Measurements from ENCODE around the gene SOBP.
"Not testable (repeated sequence)": the region's sequence is repeated elsewhere in the genome, so short reads cannot be mapped to it uniquely, and the experiment has no call there.

Gene SOBP

DNA sequence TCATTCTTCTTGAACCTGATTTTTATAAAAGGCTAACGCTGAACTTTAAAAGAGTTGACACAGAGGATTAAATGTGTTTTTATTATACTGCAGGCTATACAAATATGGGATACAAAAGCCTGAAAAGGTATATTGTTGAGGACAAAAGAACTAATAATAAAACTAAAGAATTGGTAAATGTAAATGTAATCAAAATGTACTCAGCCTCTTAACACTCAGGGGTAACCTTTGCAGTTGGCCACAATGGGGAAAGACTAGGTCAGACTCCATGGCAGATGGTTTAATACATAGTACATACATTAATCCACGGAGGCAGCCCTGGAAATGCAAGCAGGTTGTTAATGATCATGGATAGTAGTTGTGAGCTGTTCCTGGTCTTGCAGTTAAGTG is 57.5 kb downstream of the SOBP start:
- no peak for DNase-seq (ENCODE audit: low read depth in 4 of 4, low spot score in 1 of 4)

DNA sequence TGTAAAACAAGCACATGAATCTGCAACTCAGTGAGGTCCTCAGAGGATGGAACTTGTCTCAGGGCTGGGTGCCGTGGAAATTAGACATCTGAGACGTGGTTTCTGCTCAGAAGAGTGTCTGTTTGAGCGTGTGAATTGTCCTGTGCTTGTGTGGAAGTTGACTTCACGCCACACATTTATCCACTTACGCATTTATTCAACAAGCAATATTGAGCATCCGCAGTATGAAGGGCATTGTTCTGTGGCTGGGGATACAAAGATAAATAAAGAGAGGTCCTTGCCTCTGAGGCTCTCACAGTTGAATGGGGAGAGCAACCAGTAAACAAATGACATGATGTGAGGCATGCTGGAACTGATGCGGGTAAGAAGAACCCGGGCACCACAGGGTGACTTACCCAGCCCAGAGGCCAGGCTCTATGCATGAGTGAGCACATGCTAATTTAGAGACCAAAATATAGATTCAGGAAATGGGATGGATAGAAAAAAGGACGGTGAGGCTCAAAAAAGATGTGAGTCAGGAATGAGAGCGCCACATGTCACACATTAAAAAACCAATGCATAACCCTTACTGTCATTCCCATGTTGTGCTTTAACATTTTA is 60.4 kb downstream of the SOBP start:
- DNase-seq (ENCODE audit: low read depth in 4 of 4, low spot score in 1 of 4) = no peak

DNA sequence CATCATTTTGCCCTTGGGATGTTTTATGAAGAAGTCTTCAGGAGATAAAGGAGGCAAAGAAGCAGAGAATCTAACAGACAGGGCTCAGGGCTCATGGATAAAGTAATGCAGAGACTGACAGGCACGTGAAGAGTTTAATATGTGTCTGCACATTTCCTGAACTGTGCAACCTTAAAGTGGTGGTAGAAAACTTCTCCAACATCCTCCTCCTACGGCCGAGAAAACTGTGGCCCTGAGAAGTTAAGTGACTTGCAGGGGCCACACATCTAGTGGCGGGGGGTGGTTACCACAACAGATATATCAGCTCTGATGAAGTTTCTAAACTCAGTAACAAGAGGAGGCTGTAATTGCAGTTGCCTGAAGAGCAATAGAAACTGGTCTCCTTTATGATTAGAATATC is 61.0 kb downstream of the SOBP start:
- DNase-seq (ENCODE audit: low read depth in 4 of 4, low spot score in 1 of 4) = no peak

DNA sequence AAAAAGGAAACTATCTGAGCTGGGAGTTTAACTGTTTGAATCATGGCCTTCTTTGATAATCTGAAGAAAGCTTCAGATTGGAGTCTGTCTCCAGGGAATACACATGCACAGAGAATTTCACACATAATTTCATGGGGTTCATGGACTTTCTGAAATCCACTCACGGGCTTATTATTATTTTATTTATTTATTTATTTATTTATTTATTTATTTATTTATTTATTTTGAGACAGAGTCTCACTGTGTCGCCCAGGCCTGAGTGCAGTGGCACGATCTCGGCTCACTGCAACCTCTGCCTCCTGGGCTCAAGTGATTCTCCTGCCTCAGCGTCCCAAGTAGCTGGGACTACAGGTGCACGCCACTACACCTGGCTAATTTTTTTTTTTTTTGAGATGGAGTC is 63.2 kb downstream of the SOBP start:
- DNase-seq (ENCODE audit: low read depth in 4 of 4, low spot score in 1 of 4) = not testable (repeated sequence)

DNA sequence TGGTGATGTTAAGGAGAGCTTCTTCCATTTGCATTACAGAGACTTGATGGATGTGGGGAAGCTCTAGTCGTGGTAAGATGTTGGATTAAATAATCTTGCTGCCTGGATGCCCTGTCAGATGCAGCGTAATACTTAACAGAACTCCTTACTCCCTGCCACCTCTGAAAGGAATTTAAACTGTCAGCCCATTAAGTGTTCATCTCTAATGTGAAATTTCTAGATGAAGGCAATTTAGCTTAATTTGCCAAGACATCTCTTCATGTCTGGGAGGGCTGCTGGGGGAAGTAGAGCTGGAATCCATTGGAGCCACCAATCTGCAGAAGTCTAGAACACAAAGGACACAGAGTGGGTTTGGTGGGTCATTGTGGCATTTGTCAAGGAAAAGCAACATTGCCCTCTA is 64.4 kb downstream of the SOBP start:
- DNase-seq (ENCODE audit: low read depth in 4 of 4, low spot score in 1 of 4) = no peak

GRCh38 chr6:107554918-107555317 is 65.0 kb downstream of the SOBP start:
- DNase-seq (ENCODE audit: low read depth in 4 of 4, low spot score in 1 of 4) = no peak

DNA sequence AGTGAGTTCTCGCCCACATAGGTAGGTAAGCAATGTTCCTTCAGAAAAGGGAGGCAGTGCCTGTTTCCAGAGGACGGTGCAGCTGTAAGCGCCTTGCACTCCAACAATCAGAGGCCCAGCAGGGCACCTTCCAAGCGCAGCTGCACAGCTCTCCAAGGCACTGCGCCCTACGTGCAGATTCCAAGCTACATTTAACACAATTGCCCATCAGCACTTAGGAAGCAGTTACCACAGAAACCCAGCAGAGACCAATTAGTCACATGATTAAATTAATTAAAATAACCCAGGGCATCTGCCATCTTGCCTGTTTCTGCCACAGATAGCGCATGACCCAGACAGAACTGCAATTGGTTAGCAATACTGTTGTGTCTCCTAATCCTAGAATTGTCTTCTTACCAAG is 65.5 kb downstream of the SOBP start:
- no peak for DNase-seq (ENCODE audit: low read depth in 4 of 4, low spot score in 1 of 4)

DNA sequence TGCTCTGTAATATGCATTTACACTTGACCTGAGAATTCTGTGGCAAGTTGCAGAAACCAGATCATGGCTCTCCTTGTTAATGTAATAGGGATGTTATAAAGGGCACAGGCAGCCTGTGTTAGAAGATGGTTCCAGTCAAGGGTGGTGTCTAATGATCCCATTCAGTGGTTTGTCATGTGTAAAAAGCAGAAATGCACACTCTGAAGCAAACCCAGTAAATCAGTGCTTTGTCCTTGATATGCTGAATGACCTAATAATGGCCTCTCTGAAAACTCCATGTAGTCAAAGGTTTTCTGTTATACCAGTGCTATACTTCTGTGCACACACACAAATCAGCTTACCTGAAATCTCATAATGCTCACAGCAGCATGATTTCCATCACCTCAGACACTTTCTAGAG is 66.2 kb downstream of the SOBP start:
- no peak for DNase-seq (ENCODE audit: low read depth in 4 of 4, low spot score in 1 of 4)

DNA sequence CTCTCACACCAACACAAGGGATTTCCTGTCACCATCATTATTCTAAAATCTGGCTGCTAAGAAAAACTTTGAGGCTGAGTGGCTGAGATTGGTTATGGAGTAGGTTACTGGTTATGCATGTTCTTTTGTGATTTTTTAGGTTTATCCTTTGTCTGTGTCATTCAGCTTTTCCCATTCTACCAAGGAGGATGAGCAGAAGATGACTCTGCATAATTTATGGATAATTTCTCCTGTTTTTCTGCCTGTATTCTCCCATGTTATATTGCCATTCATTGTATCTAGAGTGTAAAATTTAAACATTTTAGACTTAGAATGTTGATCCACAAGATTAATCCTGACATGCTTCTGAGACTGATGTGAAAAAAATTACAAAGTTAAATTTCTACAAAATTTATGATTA is 67.8 kb downstream of the SOBP start:
- no peak for DNase-seq (ENCODE audit: low read depth in 4 of 4, low spot score in 1 of 4)

- no peak for DNase-seq (ENCODE audit: low read depth in 4 of 4, low spot score in 1 of 4)
These were observed 70.7 kb downstream of the SOBP start for GRCh38 chr6:107560657-107561056.

DNA sequence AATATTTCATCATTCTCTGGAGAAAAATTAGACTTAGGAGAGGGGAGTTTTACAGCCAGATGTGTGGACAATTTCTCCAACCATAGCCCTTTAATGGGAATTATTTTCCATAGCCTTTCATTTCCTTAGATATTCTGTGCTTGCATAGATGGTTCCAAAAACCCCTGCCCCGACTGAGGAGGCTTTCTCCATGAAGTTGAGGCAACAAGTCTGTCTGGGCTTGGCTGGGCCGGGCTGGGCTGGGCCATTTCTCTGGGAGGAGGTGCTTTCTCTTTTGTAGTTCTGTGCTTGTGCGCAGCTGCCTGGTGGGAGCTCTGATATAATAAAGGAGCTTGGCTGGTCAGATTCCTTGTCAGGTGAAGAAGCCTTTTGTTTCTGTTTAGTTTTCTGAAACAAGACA is 71.4 kb downstream of the SOBP start:
- DNase-seq (ENCODE audit: low read depth in 4 of 4, low spot score in 1 of 4) = no peak

DNA sequence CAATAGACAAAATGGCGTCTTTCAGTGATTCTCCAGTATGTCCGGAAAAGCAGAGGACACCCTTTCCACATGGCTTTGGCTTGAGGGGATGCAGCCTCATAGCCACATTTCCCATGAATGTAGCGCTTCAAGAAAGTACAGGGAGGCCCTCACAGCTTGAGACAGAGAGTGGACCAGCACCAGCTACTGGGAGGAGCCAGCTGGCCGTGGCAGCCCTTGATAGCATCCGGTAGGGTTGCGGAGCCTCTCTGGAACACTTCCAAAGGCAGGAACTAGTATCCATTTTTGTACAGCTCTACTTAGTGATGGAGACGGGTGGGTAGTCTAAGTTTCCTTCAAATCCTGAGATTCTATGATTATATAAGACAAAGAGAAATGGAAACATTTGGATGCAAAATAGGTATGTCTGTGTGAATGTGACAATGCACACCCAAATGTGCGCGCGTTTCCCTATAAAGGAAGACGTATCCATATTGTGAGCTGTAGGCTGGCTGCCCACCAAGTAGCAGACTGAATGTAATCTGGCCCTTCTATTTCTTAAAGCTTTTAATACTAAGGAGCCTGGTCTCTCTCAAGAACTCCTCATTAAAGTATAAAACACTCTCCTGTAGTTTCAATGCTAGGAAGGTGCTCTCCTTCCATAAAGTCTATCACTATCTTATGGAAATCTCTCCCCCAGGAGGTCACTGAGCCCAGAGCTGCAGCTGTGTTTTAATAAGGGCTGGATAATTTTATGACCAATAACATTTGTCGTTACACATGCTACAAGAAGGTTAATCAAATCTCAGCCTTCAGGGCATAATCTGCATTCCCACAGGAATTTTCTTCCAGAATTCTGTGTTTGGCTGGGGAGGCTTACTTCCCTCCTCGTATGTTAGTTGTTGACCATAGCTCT is 74.0 kb downstream of the SOBP start:
- DNase-seq (ENCODE audit: low read depth in 4 of 4, low spot score in 1 of 4) = no peak

DNA sequence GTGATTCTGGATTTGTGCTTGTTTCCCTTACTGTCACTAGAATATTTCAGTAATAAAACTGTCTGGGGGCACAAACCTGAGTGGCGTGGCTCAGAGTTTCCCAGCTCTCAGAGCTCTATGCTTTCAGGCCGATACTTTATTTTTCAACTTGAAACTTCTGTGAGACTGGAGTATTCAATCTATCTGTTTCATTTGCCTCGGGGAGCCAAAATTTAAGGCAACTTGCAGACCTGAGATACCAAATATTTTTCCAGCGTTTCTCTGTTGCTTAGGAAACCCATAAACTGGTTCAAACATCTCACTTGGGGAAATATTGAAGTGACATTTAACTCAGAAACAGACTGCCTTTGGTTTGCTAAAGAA is 74.7 kb downstream of the SOBP start:
- DNase-seq (ENCODE audit: low read depth in 4 of 4, low spot score in 1 of 4) = no peak

DNA sequence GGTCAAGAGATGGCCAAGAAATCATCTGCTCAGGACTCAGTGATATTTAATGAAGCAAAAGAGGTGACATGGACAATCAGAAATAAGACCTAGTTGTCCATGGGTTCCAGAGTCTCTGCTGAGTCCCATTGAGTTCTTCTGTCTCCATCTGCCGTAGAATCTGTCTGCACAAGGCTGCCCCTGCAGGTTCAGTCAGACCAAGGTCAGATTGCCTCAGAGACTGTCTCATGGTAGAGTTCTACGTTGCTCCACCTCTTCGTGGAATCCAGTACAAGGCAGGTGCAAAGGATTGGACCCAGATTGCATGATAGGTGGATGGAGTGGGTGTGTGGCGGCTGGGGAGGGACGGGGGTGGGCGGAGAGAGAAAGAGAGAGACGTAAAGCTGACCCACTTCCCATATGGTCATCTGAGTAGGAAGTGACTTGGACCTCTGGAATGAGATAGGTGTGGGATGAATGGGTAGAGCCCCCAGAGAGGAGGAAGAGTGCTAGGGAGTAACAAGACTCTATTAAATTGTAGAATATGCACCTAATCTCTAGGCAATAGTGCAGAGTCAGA is 75.3 kb downstream of the SOBP start:
- DNase-seq (ENCODE audit: low read depth in 4 of 4, low spot score in 1 of 4) = no peak

DNA sequence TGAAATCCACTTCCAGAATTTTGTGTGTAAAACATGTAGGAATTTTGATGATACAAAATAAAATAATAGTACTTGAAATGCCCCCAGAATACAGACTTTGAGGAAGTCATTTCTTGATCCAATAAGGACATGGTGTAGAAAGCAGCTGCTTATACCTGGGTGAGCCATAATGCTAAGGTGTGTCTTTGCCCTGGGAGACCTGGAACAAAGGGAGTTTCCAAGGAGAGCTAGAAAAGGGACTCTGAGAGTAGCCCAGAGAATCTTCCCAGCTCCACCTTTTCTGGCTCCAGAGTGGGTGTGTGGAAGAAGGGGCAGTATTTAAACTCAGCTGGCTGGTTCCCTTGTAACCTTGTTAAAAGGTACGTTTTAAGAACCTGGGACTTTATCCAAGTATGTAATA is 77.7 kb downstream of the SOBP start:
- DNase-seq (ENCODE audit: low read depth in 4 of 4, low spot score in 1 of 4) = no peak

DNA sequence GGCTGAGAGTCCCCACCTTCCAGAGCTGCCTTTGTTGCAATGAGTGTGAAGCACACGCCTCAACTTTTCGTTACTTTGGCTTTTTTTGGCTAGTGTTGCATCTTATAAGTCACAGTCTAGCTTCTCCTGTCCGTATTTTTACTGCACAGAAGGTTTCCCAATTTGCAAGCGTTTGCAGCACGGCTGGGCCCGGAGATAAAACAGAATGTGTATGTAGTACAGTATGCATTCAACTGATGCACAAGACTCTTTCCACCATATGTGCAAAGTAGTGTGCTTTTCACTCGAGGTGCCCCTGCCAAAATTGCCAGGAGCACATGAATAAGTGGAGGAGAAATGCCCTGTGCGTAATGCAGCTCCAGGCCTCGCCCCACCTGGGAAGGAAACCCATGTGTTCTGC is 79.6 kb downstream of the SOBP start:
- no peak for DNase-seq (ENCODE audit: low read depth in 4 of 4, low spot score in 1 of 4)

- DNase-seq (ENCODE audit: low read depth in 4 of 4, low spot score in 1 of 4) = no peak
These were observed 81.4 kb downstream of the SOBP start for GRCh38 chr6:107571354-107571753.

DNA sequence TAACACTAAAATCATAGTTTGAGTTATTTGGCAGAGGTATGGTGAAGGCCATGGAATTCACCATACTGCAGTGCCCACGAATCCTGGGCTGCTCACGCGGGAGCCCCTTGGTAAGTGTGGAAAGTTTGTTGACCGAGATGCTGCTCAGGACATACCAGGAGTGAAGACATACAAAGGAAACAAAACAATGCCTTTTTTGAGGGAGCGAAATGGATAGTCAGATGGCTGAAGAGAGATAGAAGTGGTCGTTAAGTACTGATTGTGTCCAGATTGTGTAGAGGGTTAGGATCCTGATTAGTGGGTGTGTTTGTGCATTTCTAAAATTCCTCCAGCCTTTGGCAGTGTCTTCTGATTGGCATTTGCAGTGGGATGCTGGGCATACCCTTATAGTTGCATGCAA is 83.0 kb downstream of the SOBP start:
- no peak for DNase-seq (ENCODE audit: low read depth in 4 of 4, low spot score in 1 of 4)

DNA sequence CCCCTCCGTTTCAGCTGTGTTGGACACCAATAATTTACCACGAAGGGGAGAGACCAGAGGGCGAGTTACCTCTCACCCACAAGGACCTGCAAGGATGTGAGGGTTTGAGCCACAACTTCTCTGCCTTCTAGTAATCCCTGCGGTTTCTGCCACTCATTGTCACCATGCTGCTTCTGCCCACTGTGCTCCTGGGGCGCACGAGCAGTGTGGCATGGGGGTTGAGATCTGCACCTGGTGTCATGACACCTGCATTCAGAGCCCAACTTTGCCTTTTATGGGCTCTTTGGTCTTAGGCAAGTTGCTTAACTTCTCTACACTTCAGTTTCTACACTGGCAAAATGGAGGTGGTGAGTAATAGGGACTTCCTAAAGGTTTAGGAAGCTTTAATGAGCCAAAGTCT is 84.9 kb downstream of the SOBP start:
- DNase-seq (ENCODE audit: low read depth in 4 of 4, low spot score in 1 of 4) = no peak

- no peak for DNase-seq (ENCODE audit: low read depth in 4 of 4, low spot score in 1 of 4)
These were observed 86.9 kb downstream of the SOBP start for GRCh38 chr6:107576852-107577251.

DNA sequence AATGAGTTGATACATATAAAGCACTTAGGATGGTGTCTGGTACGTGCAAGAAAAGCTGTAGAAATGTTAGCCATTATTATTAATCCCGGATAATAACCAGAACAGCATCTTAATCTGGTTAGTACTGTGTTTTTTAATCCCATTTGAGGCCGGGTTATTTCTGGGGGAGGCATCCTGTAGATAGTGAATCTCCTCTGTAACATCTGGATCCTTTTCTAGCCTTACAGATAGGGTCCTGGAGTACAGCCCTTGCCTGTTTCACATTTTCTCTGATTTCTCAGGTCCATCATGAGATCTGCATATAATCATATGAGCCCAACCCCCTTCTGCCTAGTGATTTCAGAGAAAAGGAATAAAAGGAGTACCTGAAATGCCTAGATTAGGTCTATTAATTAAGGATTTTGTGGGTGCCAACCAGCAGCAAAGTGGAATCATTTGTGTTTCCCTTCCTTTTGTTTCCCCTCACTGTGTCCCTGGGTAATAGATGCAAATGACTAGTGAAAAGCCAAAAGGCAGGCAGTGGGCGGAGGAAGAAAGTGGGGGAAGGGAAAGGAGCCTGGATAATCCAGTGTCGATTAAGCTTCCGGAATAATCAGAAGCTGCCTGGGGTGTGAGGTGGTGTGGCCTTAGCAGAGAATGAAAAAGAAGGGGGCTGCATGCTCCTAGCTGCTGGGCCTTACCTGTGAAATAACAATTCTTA is 88.9 kb downstream of the SOBP start:
- DNase-seq (ENCODE audit: low read depth in 4 of 4, low spot score in 1 of 4) = no peak

DNA sequence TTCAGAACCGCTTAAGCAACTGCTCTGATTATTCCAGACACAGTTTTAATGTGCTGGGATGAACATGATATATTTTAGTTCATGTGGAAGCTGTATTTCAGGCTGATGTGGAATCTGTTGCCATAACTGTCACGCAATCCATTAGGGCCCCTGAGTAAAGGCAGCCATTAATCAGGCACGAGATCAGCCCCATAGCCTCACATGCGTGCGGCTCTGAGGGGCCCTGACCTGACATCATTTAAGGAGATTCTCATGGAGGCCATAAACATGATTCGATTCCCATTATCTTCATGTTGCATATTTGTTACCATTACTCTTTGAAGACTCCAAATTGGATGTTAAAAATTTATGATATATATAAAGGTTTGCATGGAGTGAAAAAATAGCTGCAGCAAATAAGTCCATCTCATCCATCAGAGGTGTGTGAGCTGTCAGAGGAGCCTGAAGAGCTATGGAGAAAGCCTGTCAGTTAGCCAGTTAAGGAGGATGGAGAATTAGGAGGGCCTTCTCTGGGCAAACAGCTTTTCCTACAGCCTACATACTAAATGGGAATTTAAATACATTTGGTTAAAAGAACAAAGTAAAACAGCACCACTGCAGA is 89.6 kb downstream of the SOBP start:
- DNase-seq (ENCODE audit: low read depth in 4 of 4, low spot score in 1 of 4) = no peak
